Subcutaneous adipose tissue (tissue), 4 donors: Measurements from ENCODE around the gene ZFHX2. TPM values are rescaled to one million over a fixed set of nuclear protein-coding genes. Genes with fewer than 3 reads are reported as not detected.

Source experiments
- total RNA-seq, 4 donors: library from RNA; depleted of rRNA; stranded (reverse); fragments of >200 nt; gene quantifications; one replicate each; pipeline ENCODE4 v1.1.0, GENCODE V29; 2016
- TF ChIP-seq, protein P1 (sequence below): fragments of 450-650 bp; IDR thresholded peaks from one replicate; pipeline ENCODE4 v1.5.1; 2016; ENCODE audit warnings: low read depth, mild to moderate bottlenecking, control low read depth, antibody characterized with exemption, moderate library complexity

The ZFHX2 gene
- total RNA-seq, 4 donors from 2014 or later: 0.33 to 1.4 (median 0.50) TPM

DNA sequence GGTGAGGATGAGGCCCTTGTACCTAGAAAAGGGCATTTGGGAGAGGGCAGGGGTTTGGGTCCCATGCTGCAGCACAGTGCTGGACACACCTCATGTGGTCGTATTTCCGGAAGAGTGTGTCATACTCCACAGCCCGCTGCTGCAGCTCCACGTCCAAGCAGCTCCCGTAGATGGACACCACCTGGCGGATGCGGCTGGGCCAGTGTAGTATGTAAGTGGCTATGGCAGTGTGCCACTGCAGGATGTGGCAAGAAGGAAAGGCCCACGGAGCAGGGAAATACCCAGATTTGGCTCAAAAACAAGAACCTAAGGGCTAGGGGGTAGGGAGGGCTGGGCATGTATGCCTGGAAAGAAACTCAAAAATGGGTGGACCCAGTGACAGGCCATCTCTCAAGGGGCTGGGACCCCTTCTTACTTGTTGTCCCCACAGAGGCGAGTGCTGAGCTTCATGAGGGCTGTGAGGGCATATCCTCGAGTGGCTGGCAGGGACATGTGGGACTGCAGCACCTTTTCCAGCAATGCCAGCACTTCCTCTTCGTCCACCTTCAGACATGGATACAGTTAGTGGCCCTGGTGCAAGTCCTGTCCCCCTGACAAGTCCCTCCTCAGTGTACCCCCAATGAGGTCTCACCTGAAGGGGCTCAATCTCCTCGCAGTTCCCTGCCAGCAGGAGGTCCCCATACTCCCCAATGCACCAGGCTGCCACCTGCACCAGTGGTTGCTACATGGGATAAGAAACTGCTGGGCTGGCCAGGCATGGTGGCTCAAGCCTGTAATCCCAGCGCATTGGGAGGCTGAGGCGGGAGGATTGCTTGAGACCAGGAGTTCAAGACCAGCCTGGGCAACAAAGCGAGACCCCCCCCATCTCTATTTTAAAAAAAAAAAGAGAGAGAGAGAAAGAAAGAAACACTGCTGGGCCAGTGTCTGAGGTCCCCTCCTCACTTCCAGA is 10.6 kb upstream of the ZFHX2 start:
- TF ChIP-seq, protein P1, sequence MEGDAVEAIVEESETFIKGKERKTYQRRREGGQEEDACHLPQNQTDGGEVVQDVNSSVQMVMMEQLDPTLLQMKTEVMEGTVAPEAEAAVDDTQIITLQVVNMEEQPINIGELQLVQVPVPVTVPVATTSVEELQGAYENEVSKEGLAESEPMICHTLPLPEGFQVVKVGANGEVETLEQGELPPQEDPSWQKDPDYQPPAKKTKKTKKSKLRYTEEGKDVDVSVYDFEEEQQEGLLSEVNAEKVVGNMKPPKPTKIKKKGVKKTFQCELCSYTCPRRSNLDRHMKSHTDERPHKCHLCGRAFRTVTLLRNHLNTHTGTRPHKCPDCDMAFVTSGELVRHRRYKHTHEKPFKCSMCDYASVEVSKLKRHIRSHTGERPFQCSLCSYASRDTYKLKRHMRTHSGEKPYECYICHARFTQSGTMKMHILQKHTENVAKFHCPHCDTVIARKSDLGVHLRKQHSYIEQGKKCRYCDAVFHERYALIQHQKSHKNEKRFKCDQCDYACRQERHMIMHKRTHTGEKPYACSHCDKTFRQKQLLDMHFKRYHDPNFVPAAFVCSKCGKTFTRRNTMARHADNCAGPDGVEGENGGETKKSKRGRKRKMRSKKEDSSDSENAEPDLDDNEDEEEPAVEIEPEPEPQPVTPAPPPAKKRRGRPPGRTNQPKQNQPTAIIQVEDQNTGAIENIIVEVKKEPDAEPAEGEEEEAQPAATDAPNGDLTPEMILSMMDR: no peak

- TF ChIP-seq, protein P1: no peak
These were observed 9.7 kb upstream of the ZFHX2 start for GRCh38 chr14:23561259-23561658.

DNA sequence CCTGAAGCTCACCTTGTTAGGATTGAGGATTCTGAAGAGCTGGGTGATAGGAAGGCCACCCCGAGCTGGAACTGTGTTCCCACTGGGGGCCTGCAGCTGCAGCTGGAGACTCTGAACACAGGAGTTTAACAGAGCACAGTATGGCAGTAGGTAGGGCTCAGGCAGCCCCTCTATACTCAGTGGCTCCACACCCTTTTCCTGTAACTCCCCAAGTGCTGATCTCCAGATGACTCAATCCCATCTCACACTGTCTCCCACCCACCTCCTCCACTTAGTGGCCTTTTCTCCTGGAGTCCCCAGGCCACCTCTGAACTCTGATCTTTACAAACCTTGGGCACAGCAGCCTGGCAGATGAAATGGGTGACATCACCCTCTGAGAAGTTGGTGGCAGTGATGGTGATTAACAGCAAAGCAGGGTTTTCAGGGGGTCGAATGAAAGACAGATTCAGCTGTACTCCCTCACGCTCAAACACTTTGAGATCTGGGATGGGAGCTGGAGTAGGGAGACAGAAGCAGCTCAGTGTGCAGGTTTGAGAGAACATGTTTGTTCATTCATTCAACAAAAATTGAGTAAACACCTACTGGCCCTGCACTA is 8.5 kb upstream of the ZFHX2 start:
- TF ChIP-seq, protein P1: no peak

GRCh38 chr14:23559010-23559925 is 7.7 kb upstream of the ZFHX2 start:
- TF ChIP-seq, protein P1: no peak

DNA sequence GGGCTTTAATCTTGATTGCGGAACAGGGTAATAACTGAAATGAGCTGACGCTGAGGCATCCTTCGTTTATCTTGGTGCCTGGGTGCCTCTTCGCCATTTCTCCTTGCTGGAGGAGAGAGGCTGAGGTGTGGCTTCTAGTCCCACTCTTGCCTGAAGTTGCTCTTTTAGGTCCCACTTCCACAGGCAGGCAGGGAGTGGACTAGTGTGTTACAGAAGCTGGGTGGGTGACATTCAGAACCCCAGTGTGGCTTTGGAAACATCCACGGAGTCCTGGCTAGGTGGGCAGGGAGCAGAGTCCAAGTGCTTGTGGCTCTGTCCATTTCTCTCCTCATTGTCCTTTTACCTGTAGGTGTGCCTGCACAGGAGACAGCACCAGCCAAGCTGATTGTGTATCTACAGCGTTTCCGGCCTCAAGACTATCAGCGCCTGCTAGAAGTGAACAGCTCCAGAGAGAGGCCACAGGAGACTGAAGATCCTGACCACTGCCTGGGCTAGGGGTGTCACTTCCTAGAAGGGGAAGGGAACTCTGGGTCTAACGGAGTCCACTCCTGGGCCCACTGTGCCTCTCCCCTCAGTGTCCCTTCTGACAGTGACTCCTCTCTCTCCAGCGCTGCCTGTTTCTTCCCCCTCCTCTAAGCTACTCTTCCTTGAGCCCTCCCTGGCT is 6.9 kb upstream of the ZFHX2 start:
- TF ChIP-seq, protein P1: no peak

DNA sequence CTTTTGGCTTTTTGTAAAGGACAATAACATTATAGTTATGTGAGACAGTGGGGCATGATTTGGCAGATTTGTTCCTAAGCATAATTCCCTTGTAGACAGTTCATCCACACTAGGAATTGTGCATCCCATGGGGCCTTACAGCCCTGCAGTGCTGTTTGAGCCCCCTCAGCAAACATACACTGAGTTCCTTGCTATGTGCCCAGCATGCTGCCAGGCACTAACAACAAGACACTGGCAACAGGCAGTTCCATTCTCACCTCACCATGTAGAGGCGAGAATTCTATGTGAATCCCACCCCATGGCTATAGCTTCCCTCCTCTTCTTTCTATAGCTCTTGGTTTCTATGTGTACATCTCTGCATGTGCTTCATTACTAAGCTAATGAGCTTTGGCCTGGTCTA is 6.4 kb upstream of the ZFHX2 start:
- TF ChIP-seq, protein P1: no peak
